Suprapubic skin (tissue), 4 donors: ENCODE measurements around the gene INPP5E. TPM values are rescaled to one million over a fixed set of nuclear protein-coding genes. Genes with fewer than 3 reads are reported as not detected.
"Not testable (repeated sequence)": the region's sequence is repeated elsewhere in the genome, so short reads cannot be mapped to it uniquely, and the experiment has no call there.

Experiments used
- DNase-seq, 2 donors: peaks; one replicate each; pipeline ENCODE4 v3.0.0-alpha.2; 2019; ENCODE audit warnings: low spot score in 2 of 2
- H3K27ac ChIP-seq: fragments of 200-600 bp; sonication (generic); one replicate; pipeline ENCODE4 v1.5.1; 2019
- H3K27me3 ChIP-seq: fragments of 200-600 bp; sonication (generic); one replicate; pipeline ENCODE4 v1.5.1; 2019
- H3K36me3 ChIP-seq: fragments of 200-600 bp; sonication (generic); one replicate; pipeline ENCODE4 v1.5.1; 2019
- H3K4me1 ChIP-seq: fragments of 200-600 bp; sonication (generic); one replicate; pipeline ENCODE4 v1.5.1; 2019
- H3K4me3 ChIP-seq: fragments of 200-600 bp; sonication (generic); one replicate; pipeline ENCODE4 v1.5.1; 2019; ENCODE audit warnings: mild to moderate bottlenecking
- H3K9me3 ChIP-seq: fragments of 200-600 bp; sonication (generic); one replicate; pipeline ENCODE4 v1.5.1; 2019
- CTCF ChIP-seq, 2 donors: fragments of 200-600 bp in 1 of 2; fragments of 450-650 bp in 1 of 2; sonication (generic) in 1 of 2; IDR thresholded peaks; one replicate each; pipeline ENCODE4 v1.5.1; 2016 to 2019; ENCODE audit warnings: antibody characterized with exemption in 2 of 2, mild to moderate bottlenecking in 1 of 2, moderate library complexity in 1 of 2
- EP300 ChIP-seq: sonication (generic); formaldehyde crosslinking; IDR thresholded peaks from one replicate; pipeline ENCODE4 v1.6.1; 2017; ENCODE audit warnings: antibody characterized with exemption
- POLR2A ChIP-seq, 2 donors: fragments of 450-650 bp; IDR thresholded peaks; one replicate each; pipeline ENCODE4 v1.6.1; 2017; ENCODE audit warnings: antibody characterized with exemption in 2 of 2, mild to moderate bottlenecking in 2 of 2, moderate library complexity in 2 of 2
- POLR2AphosphoS5 ChIP-seq, 3 donors: sonication (generic); formaldehyde crosslinking; IDR thresholded peaks; one replicate each; pipeline ENCODE4 v1.6.1; 2017; ENCODE audit warnings: antibody characterized with exemption in 3 of 3
- WGBS: methylation state at CpG from one replicate; pipeline ENCODE4 v1.1.5; 2018; 5-methylcytosine and 5-hydroxymethylcytosine counted together
- total RNA-seq, 4 donors: library from RNA; depleted of rRNA; stranded (reverse); fragments of >200 nt; gene quantifications; one replicate each; pipeline ENCODE4 v1.1.0, GENCODE V29; 2016

INPP5E gene
- total RNA-seq, 4 donors from 2014 or later: 9.8 to 20.3 (median 12.9) TPM

- TF ChIP-seq EP300: no peak
- no peak for TF ChIP-seq POLR2A (IDR thresholded peaks at IDR 0.05)
- TF ChIP-seq CTCF (IDR thresholded peaks at IDR 0.05): no peak
- no peak for TF ChIP-seq POLR2AphosphoS5 (IDR thresholded peaks at IDR 0.05)
- H3K4me1 ChIP-seq: no peaks in the 10 kb centered on the region
- H3K36me3 ChIP-seq: peaks cover 45% of the 10 kb centered on the region
- DNase-seq: peak in 1 of 2 donors; percentile 78
- no peak overlapping the region for H3K27ac ChIP-seq
- no peaks in the 10 kb centered on the region for H3K9me3 ChIP-seq
- no peaks in the 10 kb centered on the region for H3K27me3 ChIP-seq
- WGBS: 93% methylated on average over 9 of the region's 29 CpGs
- H3K4me3 ChIP-seq: no peak overlapping the region
Observed at GRCh38 chr9:136430588-136431234, 8.9 kb downstream of the INPP5E start.

GRCh38 chr9:136429683-136430491 lies 9.8 kb downstream of the INPP5E start:
- Histone ChIP-seq H3K27ac (no peak overlapping the region), H3K9me3 (no peaks in the 10 kb centered on the region), H3K27me3 (no peaks in the 10 kb centered on the region), H3K4me1 (no peaks in the 10 kb centered on the region), H3K36me3 (peaks cover 50% of the 10 kb centered on the region), H3K4me3 (no peak overlapping the region)
- 75% methylated on average over 15 of the region's 32 CpGs for WGBS
- no peak for DNase-seq
- TF ChIP-seq POLR2A (IDR thresholded peaks at IDR 0.05) (no peak), POLR2AphosphoS5 (IDR thresholded peaks at IDR 0.05) (no peak), CTCF (IDR thresholded peaks at IDR 0.05) (no peak), EP300 (no peak)

- Histone ChIP-seq H3K27me3 (no peaks in the 10 kb centered on the region), H3K9me3 (no peaks in the 10 kb centered on the region), H3K4me3 (no peak overlapping the region), H3K4me1 (no peaks in the 10 kb centered on the region), H3K27ac (no peak overlapping the region), H3K36me3 (peaks cover 56% of the 10 kb centered on the region)
- DNase-seq: no peak
- no peak for TF ChIP-seq CTCF (IDR thresholded peaks at IDR 0.05)
- TF ChIP-seq EP300: no peak
- TF ChIP-seq POLR2A (IDR thresholded peaks at IDR 0.05): no peak
- 83% methylated on average over 8 of the region's 21 CpGs for WGBS
Observed at GRCh38 chr9:136429075-136429628, 10.5 kb downstream of the INPP5E start.

GRCh38 chr9:136426787-136427186 lies 12.9 kb downstream of the INPP5E start:
- H3K27me3 ChIP-seq: no peaks in the 10 kb centered on the region
- no peaks in the 10 kb centered on the region for H3K9me3 ChIP-seq
- H3K27ac ChIP-seq: no peak overlapping the region
- H3K36me3 ChIP-seq: peaks cover 63% of the 10 kb centered on the region
- DNase-seq: peak in 1 of 2 donors; percentile 57
- H3K4me1 ChIP-seq: no peaks in the 10 kb centered on the region
- 71% methylated on average over 12 of the region's 12 CpGs for WGBS
- TF ChIP-seq POLR2AphosphoS5 (IDR thresholded peaks at IDR 0.05): no peak
- no peak for TF ChIP-seq POLR2A (IDR thresholded peaks at IDR 0.05)
- TF ChIP-seq EP300: no peak
- no peak for TF ChIP-seq CTCF (IDR thresholded peaks at IDR 0.05)
- no peak overlapping the region for H3K4me3 ChIP-seq

- DNase-seq, H3K27me3 ChIP-seq, H3K4me1 ChIP-seq, H3K4me3 ChIP-seq, H3K27ac ChIP-seq, H3K9me3 ChIP-seq: not testable (repeated sequence)
- WGBS: 83% methylated on average over 7 of the region's 7 CpGs
- peaks cover 69% of the 10 kb centered on the region for H3K36me3 ChIP-seq
Observed at GRCh38 chr9:136425367-136425766, 14.3 kb downstream of the INPP5E start.
